NCI-H2196 treated with DMSO at 0.1 percent for 48 hours (cell line): ENCODE data around the gene LKAAEAR1.

Experiments used
- DNase-seq: peaks from one replicate; lab custom pipeline; 2025; ENCODE audit not compliant: unreplicated experiment; lab: John Stamatoyannopoulos, UW

The LKAAEAR1 gene

GRCh38 chr20:64039293-64040160 lies 44.7 kb downstream of the LKAAEAR1 start:
- DNase-seq, result no peak

- peak; percentile 53 for DNase-seq
Measured at GRCh38 chr20:64038565-64039292, 45.5 kb downstream of the LKAAEAR1 start.

GRCh38 chr20:64038224-64038564 lies 46.0 kb downstream of the LKAAEAR1 start:
- DNase-seq, result no peak

GRCh38 chr20:64037498-64038213 lies 46.5 kb downstream of the LKAAEAR1 start:
- DNase-seq, result peak; percentile 47

- DNase-seq, result no peak
Measured at GRCh38 chr20:64037199-64037497, 47.0 kb downstream of the LKAAEAR1 start.

GRCh38 chr20:64036346-64037198 lies 47.6 kb downstream of the LKAAEAR1 start:
- DNase-seq, result no peak

GRCh38 chr20:64035933-64036345 lies 48.3 kb downstream of the LKAAEAR1 start, which contains the start of gene C20orf204:
TSS of gene C20orf204 (plus strand) at chr20:64036182. CDS start at chr20:64036324, 142 bp downstream.
- DNase-seq, result no peak

- DNase-seq, result no peak
Measured at GRCh38 chr20:64035066-64035932, 48.9 kb downstream of the LKAAEAR1 start.

GRCh38 chr20:64033981-64034493 lies 50.2 kb downstream of the LKAAEAR1 start:
- no peak for DNase-seq
